Measurements from ENCODE around the gene ARID5B.

Gene ARID5B

GRCh38 chr10:62081341-62082270 is 180.1 kb downstream of the ARID5B start:
- peak; percentile 44 for DNase-seq

- DNase-seq = no peak
Measured at GRCh38 chr10:62082271-62082656, 180.8 kb downstream of the ARID5B start.

- DNase-seq = peak; percentile 64
Measured at GRCh38 chr10:62082729-62083411, 181.4 kb downstream of the ARID5B start.

GRCh38 chr10:62083412-62084267 is 182.1 kb downstream of the ARID5B start:
- DNase-seq = peak; percentile 34

GRCh38 chr10:62084451-62084850 is 183.0 kb downstream of the ARID5B start:
- DNase-seq = no peak

- DNase-seq = no peak
Measured at GRCh38 chr10:62085404-62085803, 183.9 kb downstream of the ARID5B start.

GRCh38 chr10:62085821-62086220 is 184.3 kb downstream of the ARID5B start:
- no peak for DNase-seq

GRCh38 chr10:62087329-62087728 is 185.8 kb downstream of the ARID5B start:
- DNase-seq = no peak

GRCh38 chr10:62088786-62089185 is 187.3 kb downstream of the ARID5B start:
- DNase-seq = no peak

GRCh38 chr10:62092301-62093030 is 191.0 kb downstream of the ARID5B start:
- no peak for DNase-seq

GRCh38 chr10:62093863-62094291 is 192.4 kb downstream of the ARID5B start:
- DNase-seq = no peak

GRCh38 chr10:62095181-62096122 is 194.0 kb downstream of the ARID5B start:
- DNase-seq = no peak

GRCh38 chr10:62096256-62096933 is 194.9 kb downstream of the ARID5B start:
- no peak for DNase-seq

GRCh38 chr10:62098278-62099121 is 197.0 kb downstream of the ARID5B start:
- no peak for DNase-seq

- no peak for DNase-seq
Measured at GRCh38 chr10:62099299-62099698, 197.8 kb downstream of the ARID5B start.

- DNase-seq = no peak
Measured at GRCh38 chr10:62103857-62104256, 202.4 kb downstream of the ARID5B start.

- DNase-seq = no peak
Measured at GRCh38 chr10:62106929-62107519, 205.5 kb downstream of the ARID5B start.

GRCh38 chr10:62108759-62109586 is 207.5 kb downstream of the ARID5B start:
- DNase-seq = no peak

All from inflammatory macrophage treated with lipopolysaccharide for 4 hours (primary cell).